B cell (primary cell): Measurements from ENCODE around the gene LRRC73.

Source experiments
- CTCF ChIP-seq: fragments of 200-600 bp; IDR thresholded peaks from one replicate; pipeline ENCODE4 v1.8.0; 2022; ENCODE audit warnings: antibody characterized with exemption, mild to moderate bottlenecking
- EZH2 ChIP-seq: IDR thresholded peaks from 2 replicates; pipeline ENCODE4 v1.6.1; 2012; ENCODE audit warnings: borderline replicate concordance, low read depth, mild to moderate bottlenecking, moderate library complexity, low read length; ENCODE audit not compliant: insufficient read depth, poor library complexity, severe bottlenecking

- TF ChIP-seq CTCF (no peak), EZH2 (no peak)
Measured at GRCh38 chr6:43493230-43493629, 16.9 kb downstream of the LRRC73 start.
